Measurements from ENCODE around the gene CDC42. TPM values are rescaled to one million over a fixed set of nuclear protein-coding genes. Genes with fewer than 3 reads are reported as not detected.

The CDC42 gene
- total and polyA plus RNA-seq, 9 of the 15 experiments (the other 6 are each of a cell fraction or from before 2014, with no cell fraction given), result 186 to 398 (median 325) TPM

DNA sequence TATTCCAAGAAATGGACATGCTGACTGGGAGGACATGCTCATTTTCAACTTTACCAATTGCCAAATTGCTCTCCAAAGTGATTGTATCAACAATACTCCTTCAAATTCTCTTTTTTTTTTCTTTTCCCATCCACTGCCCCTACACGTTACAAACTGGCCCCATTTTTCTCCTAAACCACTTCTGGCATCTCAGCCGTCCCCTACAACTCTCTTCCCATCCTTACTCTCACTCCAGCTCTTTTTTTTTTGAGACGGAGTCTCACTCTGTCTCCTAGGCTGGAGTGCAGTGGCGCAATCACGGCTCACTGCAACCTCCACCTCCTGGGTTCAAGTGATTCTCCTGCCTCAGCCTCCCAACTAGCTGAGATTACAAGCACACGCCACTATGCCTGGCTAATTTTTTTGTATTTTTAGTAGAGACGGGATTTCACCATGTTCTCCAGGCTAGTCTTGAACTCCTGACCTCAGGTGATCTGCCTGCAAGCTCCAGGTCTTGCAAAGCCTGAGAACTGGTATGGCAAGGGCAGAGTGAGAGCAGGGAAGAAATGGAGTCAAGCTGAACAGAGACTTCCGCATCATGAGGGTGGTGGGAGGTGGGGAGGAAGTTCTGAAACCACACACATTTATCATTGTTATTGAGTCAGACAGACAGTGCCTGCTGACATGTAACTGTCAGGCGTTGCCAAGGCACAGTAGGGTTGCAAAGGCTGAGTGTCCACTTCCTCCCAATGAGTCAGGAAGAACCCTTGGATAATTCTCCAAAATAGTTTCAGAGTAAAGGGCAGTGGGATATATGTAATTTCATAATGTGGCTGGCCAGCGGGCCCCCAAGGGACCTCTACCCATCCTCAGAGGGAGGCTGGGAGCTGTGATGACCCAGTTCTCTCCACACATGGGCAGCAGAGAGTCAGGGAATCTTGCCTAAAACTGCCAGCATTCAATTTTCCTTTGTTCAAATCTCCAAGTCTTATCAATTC lies 33.6 kb upstream of the CDC42 start (continued):
- TF ChIP-seq DNMT1 (IDR thresholded peaks at IDR 0.05) (no peak), MEF2D (tag; conservative IDR thresholded peaks at IDR 0.05; ENCODE audit: low read depth) (no peak; the same call in 1 of the 2 replicates), RFX5 (IDR thresholded peaks at IDR 0.05; ENCODE audit: low read depth, low read length) (peak; percentile 81), ZNF764 (CRISPR knock-in tag; IDR thresholded peaks at IDR 0.05; ENCODE audit: low read depth) (no peak), ESRRA (IDR thresholded peaks at IDR 0.05; ENCODE audit: borderline replicate concordance, low read depth) (peak; percentile 93; the same call in 1 of the 2 replicates), CBX3 (IDR thresholded peaks at IDR 0.05; ENCODE audit: borderline replicate concordance in 1 of 2, low read length in 2 of 2) (peak in 1 of 2 experiments; percentile 43; a peak in 1 of 3 replicates), PTTG1 (tag; IDR thresholded peaks at IDR 0.05; ENCODE audit: low read depth) (peak; percentile 45; the same call in 1 of the 2 replicates), HMG20B (CRISPR knock-in tag; IDR thresholded peaks at IDR 0.05) (0 out of 2 replicates have a peak, but pooled peaks have one; percentile 63), ATF1 (CRISPR knock-in tag; IDR thresholded peaks at IDR 0.05) (no peak), ATF1 (tag; IDR thresholded peaks at IDR 0.05) (peak; percentile 80), ZNF174 (CRISPR knock-in tag; IDR thresholded peaks at IDR 0.05) (no peak), HDAC1 (IDR thresholded peaks at IDR 0.05) (peak in 1 of 2 experiments; percentile 72; a peak in 2 of 4 replicates)
- TF ChIP-seq, protein P1, sequence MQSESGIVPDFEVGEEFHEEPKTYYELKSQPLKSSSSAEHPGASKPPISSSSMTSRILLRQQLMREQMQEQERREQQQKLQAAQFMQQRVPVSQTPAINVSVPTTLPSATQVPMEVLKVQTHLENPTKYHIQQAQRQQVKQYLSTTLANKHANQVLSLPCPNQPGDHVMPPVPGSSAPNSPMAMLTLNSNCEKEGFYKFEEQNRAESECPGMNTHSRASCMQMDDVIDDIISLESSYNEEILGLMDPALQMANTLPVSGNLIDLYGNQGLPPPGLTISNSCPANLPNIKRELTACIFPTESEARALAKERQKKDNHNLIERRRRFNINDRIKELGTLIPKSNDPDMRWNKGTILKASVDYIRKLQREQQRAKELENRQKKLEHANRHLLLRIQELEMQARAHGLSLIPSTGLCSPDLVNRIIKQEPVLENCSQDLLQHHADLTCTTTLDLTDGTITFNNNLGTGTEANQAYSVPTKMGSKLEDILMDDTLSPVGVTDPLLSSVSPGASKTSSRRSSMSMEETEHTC (IDR thresholded peaks at IDR 0.05), result peak; percentile 99
- TF ChIP-seq, protein P2, sequence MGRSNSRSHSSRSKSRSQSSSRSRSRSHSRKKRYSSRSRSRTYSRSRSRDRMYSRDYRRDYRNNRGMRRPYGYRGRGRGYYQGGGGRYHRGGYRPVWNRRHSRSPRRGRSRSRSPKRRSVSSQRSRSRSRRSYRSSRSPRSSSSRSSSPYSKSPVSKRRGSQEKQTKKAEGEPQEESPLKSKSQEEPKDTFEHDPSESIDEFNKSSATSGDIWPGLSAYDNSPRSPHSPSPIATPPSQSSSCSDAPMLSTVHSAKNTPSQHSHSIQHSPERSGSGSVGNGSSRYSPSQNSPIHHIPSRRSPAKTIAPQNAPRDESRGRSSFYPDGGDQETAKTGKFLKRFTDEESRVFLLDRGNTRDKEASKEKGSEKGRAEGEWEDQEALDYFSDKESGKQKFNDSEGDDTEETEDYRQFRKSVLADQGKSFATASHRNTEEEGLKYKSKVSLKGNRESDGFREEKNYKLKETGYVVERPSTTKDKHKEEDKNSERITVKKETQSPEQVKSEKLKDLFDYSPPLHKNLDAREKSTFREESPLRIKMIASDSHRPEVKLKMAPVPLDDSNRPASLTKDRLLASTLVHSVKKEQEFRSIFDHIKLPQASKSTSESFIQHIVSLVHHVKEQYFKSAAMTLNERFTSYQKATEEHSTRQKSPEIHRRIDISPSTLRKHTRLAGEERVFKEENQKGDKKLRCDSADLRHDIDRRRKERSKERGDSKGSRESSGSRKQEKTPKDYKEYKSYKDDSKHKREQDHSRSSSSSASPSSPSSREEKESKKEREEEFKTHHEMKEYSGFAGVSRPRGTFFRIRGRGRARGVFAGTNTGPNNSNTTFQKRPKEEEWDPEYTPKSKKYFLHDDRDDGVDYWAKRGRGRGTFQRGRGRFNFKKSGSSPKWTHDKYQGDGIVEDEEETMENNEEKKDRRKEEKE (IDR thresholded peaks at IDR 0.05; ENCODE audit: borderline replicate concordance in 1 of 2, control insufficient read depth in 1 of 2, low read depth in 2 of 2, low read length in 1 of 2), result no peak
- TF ChIP-seq, protein P3, sequence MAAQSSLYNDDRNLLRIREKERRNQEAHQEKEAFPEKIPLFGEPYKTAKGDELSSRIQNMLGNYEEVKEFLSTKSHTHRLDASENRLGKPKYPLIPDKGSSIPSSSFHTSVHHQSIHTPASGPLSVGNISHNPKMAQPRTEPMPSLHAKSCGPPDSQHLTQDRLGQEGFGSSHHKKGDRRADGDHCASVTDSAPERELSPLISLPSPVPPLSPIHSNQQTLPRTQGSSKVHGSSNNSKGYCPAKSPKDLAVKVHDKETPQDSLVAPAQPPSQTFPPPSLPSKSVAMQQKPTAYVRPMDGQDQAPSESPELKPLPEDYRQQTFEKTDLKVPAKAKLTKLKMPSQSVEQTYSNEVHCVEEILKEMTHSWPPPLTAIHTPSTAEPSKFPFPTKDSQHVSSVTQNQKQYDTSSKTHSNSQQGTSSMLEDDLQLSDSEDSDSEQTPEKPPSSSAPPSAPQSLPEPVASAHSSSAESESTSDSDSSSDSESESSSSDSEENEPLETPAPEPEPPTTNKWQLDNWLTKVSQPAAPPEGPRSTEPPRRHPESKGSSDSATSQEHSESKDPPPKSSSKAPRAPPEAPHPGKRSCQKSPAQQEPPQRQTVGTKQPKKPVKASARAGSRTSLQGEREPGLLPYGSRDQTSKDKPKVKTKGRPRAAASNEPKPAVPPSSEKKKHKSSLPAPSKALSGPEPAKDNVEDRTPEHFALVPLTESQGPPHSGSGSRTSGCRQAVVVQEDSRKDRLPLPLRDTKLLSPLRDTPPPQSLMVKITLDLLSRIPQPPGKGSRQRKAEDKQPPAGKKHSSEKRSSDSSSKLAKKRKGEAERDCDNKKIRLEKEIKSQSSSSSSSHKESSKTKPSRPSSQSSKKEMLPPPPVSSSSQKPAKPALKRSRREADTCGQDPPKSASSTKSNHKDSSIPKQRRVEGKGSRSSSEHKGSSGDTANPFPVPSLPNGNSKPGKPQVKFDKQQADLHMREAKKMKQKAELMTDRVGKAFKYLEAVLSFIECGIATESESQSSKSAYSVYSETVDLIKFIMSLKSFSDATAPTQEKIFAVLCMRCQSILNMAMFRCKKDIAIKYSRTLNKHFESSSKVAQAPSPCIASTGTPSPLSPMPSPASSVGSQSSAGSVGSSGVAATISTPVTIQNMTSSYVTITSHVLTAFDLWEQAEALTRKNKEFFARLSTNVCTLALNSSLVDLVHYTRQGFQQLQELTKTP (IDR thresholded peaks at IDR 0.05; ENCODE audit: low read depth in 1 of 2, partially characterized antibody in 2 of 2), result peak; percentile 42 to 58
- TF ChIP-seq, protein P4, sequence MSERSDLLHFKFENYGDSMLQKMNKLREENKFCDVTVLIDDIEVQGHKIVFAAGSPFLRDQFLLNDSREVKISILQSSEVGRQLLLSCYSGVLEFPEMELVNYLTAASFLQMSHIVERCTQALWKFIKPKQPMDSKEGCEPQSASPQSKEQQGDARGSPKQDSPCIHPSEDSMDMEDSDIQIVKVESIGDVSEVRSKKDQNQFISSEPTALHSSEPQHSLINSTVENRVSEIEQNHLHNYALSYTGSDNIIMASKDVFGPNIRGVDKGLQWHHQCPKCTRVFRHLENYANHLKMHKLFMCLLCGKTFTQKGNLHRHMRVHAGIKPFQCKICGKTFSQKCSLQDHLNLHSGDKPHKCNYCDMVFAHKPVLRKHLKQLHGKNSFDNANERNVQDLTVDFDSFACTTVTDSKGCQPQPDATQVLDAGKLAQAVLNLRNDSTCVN (CRISPR knock-in tag; IDR thresholded peaks at IDR 0.05), result 0 out of 2 replicates have a peak, but pooled peaks have one; percentile 6
